ENCODE data around the gene FGFBP1. TPM values are rescaled to one million over a fixed set of nuclear protein-coding genes. Genes with fewer than 3 reads are reported as not detected.

The FGFBP1 gene
- total and polyA plus RNA-seq, 2 donors from 2014 or later: 1.2 to 6.9 TPM

DNA sequence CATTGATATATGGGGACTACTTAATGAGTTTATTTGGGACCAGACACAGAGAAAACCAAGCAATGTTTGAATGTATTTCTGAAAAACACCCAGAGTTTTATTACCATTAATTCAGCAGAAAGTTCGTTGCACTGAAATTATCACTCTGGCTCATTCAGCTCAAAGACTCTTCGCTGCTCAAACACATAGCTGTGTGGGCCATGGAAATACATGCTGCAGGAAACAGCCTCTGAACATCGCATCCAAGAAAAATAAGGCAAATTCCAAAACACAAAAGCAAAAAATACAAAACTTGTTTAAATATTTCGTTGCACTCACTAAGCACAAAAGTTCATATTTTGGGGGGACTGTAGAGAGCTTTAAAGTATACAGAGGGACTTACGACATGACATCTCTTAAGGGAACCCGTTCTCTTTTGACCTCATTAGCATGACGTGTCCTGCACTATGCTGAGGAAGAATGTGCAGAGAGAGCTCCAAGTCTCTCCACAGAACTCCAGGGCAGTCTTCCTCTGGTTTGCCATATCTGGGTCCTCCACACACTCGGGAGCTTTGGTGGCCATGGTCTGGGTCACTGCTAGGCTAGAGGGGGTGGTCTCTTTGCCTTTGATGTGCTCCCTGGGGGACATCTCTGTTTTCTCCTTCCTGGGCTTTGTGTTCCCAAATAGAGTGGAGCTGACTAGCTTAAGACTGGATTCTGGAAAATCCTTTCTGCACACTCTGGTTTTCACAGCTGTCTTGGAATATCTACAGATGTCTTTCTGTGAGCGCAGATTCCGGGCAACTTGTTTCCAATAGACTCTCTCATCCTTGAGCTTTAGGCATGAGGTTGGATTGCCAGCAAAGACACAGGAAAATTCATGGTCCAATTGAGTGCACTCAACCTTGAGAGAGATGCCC lies 2.8 kb downstream of the FGFBP1 start:
- Histone ChIP-seq H3K4me3 (ENCODE audit: low read length in 3 of 3) (no peak overlapping the region), H3K36me3 (ENCODE audit: control insufficient read depth in 2 of 3, insufficient read depth in 3 of 3, low read length in 3 of 3) (no peaks in the 10 kb centered on the region), H3K9me3 (ENCODE audit: control insufficient read depth in 2 of 3, insufficient read depth in 1 of 3, low read length in 3 of 3) (no peaks in the 10 kb centered on the region), H3K27ac (ENCODE audit: low read depth in 2 of 2, low read length in 2 of 2) (no peak overlapping the region), H3K9ac (ENCODE audit: low read length in 3 of 3) (no peak overlapping the region), H3K27me3 (ENCODE audit: control insufficient read depth, insufficient read depth, low read length) (no peaks in the 10 kb centered on the region), H3K4me1 (ENCODE audit: control insufficient read depth in 2 of 3, insufficient read depth in 2 of 3, low read depth in 1 of 3, low read length in 3 of 3) (no peaks in the 10 kb centered on the region)
- intact Hi-C loops (cut with DNase I): no loop called here
- TF ChIP-seq, protein P1, sequence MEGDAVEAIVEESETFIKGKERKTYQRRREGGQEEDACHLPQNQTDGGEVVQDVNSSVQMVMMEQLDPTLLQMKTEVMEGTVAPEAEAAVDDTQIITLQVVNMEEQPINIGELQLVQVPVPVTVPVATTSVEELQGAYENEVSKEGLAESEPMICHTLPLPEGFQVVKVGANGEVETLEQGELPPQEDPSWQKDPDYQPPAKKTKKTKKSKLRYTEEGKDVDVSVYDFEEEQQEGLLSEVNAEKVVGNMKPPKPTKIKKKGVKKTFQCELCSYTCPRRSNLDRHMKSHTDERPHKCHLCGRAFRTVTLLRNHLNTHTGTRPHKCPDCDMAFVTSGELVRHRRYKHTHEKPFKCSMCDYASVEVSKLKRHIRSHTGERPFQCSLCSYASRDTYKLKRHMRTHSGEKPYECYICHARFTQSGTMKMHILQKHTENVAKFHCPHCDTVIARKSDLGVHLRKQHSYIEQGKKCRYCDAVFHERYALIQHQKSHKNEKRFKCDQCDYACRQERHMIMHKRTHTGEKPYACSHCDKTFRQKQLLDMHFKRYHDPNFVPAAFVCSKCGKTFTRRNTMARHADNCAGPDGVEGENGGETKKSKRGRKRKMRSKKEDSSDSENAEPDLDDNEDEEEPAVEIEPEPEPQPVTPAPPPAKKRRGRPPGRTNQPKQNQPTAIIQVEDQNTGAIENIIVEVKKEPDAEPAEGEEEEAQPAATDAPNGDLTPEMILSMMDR (IDR thresholded peaks at IDR 0.05; ENCODE audit: borderline replicate concordance, extremely low read depth, insufficient read depth): no peak
- DNase-seq: peak in 2 of 5 donors; percentile 14 to 43
- FAIRE-seq: no peak

DNA sequence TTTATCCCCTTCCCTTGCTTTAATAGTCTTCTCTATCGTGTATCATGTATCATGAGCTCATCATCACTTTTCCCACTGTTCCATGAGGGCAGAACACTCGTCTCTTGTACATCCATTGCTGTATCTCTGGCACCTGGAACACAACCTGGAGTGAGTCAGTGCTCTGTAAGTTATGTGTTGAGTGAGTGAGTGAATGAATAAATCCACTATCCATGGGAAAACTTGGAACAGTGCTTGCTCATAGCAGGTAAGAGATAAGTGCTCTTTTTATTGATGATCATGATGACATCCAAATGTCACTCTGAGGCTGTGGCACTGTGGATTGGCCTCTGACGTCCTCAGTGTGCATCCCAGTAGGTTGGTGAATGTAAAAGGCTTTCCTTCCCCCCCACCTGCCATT lies 4.3 kb downstream of the FGFBP1 start:
- no peak overlapping the region for H3K27ac ChIP-seq (ENCODE audit: low read depth in 2 of 2, low read length in 2 of 2)
- H3K36me3 ChIP-seq (ENCODE audit: control insufficient read depth in 2 of 3, insufficient read depth in 3 of 3, low read length in 3 of 3): no peaks in the 10 kb centered on the region
- intact Hi-C loops (cut with DNase I): no loop called here
- TF ChIP-seq, protein P1 (IDR thresholded peaks at IDR 0.05; ENCODE audit: borderline replicate concordance, extremely low read depth, insufficient read depth): no peak
- no peak for FAIRE-seq
- no peaks in the 10 kb centered on the region for H3K27me3 ChIP-seq (ENCODE audit: control insufficient read depth, insufficient read depth, low read length)
- no peaks in the 10 kb centered on the region for H3K9me3 ChIP-seq (ENCODE audit: control insufficient read depth in 2 of 3, insufficient read depth in 1 of 3, low read length in 3 of 3)
- no peak for DNase-seq
- H3K4me1 ChIP-seq (ENCODE audit: control insufficient read depth in 2 of 3, insufficient read depth in 2 of 3, low read depth in 1 of 3, low read length in 3 of 3): no peaks in the 10 kb centered on the region
- H3K9ac ChIP-seq (ENCODE audit: low read length in 3 of 3): no peak overlapping the region
- no peak overlapping the region for H3K4me3 ChIP-seq (ENCODE audit: low read length in 3 of 3)

GRCh38 chr4:15931451-15932210 lies 6.9 kb downstream of the FGFBP1 start:
- H3K27ac ChIP-seq (ENCODE audit: low read depth in 2 of 2, low read length in 2 of 2): no peak overlapping the region
- DNase-seq (no peak), FAIRE-seq (no peak)
- TF ChIP-seq, protein P1 (IDR thresholded peaks at IDR 0.05; ENCODE audit: borderline replicate concordance, extremely low read depth, insufficient read depth): no peak
- no peaks in the 10 kb centered on the region for H3K4me1 ChIP-seq (ENCODE audit: control insufficient read depth in 2 of 3, insufficient read depth in 2 of 3, low read depth in 1 of 3, low read length in 3 of 3)
- H3K9me3 ChIP-seq (ENCODE audit: control insufficient read depth in 2 of 3, insufficient read depth in 1 of 3, low read length in 3 of 3): no peaks in the 10 kb centered on the region
- no peak overlapping the region for H3K9ac ChIP-seq (ENCODE audit: low read length in 3 of 3)
- intact Hi-C loops (cut with DNase I): no loop called here
- H3K27me3 ChIP-seq (ENCODE audit: control insufficient read depth, insufficient read depth, low read length): no peaks in the 10 kb centered on the region
- no peaks in the 10 kb centered on the region for H3K36me3 ChIP-seq (ENCODE audit: control insufficient read depth in 2 of 3, insufficient read depth in 3 of 3, low read length in 3 of 3)
- H3K4me3 ChIP-seq (ENCODE audit: low read length in 3 of 3): no peak overlapping the region

Data from kidney (tissue), 14 donors.